Kidney capillary endothelial cell (primary cell): ENCODE results near the gene MORC4.

Source experiments
- DNase-seq: peaks from one replicate; pipeline ENCODE4 v3.0.0-alpha.2; 2018; ENCODE audit warnings: low spot score

The MORC4 gene

DNA sequence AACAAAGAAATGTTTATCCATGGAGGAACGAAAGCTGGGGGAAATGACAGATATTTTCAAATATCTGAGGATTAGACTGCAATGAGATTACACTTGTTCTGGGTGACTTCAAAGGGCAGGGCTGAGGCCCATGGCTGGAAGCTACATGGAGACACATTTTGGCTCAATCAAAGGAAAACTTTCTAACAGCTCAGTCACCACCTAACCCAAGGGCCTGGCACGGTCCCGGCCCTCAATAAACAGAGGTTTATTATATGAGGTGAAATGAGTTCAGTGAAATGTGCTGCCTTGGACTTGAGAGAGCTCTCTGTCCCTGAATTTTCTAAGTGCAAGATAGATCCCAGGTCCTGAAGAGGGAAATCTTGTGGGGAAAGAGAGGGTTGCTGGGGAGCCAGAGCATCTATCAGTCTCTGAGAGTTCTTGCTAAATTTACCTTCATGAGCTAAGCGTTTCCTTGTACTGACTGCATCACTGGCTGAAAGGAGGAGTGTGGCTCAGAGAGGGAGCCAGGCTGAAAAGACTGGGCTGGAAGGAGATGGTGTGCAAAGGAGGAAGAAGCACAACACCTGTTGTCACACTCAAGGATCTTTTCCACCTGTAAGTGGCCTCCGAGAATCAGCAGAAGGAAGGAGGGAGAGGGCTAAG, 94.8 kb downstream of the MORC4 start:
- no peak for DNase-seq

GRCh38 chrX:106903856-106904528, 96.0 kb downstream of the MORC4 start:
- no peak for DNase-seq

DNA sequence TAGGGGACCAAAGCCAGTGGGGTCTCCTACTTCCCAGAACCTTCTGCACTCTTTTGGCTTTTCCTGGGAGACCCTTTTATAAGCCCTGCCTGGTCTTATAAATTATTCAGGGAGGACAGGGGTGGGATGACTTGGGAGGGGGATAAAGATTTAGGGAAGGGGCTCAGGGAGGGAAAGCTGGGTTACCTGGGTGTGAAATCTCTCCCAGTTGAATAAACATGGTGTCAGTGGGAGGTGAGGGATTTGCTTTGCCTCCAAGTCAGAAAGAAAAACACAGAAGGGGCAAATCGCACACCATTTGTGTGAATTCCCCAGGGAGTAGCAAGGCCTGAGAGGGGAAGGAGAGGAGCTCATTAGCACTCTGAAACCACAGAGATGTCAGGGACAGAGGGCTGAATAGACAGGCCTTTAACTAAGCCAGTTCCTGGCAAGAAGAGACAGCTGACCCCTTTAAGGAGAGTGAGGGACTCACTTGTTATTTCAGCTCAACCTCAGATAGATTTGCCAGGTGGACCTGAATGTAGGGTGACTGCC, 96.7 kb downstream of the MORC4 start, which contains the start of gene RIPPLY1:
RIPPLY1 (minus strand) TSS at position 51 of the 534 bp plus-strand sequence. CDS start 54 bp downstream, outside the sequence.
- no peak for DNase-seq

- DNase-seq = no peak
Measured at GRCh38 chrX:106902684-106903083, 97.3 kb downstream of the MORC4 start.

DNA sequence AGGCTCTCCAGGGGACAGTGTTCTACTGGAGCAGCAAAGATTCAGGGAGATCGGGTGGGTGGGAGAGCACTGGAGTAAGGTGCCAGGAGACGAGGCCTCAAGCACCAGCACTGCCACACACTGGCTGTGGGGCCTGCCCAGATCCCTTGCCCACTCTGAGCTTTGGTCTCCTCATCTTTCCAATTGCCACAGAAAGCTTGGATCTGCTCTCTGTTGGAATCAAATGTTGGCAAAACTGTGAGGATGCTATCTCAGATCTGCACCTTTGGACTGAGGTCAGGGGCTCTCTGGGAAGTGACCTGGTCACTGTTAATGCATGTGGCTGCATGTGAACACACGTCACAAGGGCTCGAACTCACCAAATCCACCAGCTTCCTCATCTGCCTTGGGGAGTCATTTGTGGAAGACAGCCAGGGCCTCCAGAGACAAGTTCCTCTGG, 98.2 kb downstream of the MORC4 start:
- DNase-seq = no peak

DNA sequence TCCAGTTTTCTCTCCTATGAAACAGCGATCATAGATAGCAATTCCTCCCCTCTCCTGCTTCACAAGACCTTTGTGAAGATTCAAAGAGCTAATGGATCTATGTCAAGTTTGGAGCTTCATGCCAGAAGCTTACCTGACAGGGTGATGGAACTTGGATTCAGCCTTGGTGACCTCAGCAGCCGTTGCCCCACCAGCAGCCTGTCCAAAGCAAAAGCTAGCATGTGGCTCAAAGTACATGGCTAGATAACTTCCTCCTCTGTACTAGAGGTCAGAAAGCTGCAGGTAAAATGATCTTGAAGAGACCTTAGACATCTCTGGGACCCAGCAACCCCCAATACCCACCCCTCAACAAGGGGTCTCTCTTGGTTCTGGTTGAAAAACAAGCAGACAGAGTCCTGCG, 98.7 kb downstream of the MORC4 start:
- DNase-seq = no peak

DNA sequence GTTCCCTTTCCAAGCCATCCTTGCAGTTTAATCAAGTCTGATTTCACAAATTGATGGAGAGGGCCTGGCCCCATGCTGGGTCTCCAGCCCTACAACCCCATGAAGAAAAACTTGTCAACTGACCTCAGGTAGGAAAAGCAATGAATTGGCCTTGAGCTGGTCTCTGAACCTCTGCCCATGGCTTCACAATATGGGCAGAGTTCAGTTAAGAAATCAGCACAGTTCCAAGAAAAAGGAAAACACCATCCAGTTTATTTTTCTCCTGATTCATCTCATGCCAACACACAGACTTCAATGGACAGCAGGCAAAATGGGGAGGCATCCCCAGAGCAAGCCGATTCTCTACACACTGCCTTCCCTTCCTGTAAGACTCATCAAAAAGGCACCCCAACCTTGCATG, 100.2 kb downstream of the MORC4 start:
- DNase-seq = no peak

DNA sequence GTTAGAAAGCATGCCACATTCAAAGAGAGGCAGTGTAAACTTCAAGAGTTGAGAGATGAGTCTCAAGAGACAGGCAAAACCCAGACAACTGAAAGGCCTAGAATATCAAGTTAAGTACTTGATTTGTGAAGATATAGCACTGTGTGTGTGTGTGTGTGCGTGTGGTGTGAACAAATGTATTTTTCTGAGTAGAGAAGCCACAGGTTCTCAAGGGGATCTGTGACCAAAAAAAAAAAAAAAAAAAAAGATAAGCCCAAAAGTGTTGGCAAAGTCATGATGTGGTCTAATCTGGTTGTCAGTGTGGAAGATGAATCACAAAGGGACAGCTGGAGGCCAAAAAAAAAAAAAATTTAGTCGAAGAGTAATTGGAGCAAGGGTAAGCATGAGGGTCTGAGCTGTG, 100.7 kb downstream of the MORC4 start:
- no peak for DNase-seq

DNA sequence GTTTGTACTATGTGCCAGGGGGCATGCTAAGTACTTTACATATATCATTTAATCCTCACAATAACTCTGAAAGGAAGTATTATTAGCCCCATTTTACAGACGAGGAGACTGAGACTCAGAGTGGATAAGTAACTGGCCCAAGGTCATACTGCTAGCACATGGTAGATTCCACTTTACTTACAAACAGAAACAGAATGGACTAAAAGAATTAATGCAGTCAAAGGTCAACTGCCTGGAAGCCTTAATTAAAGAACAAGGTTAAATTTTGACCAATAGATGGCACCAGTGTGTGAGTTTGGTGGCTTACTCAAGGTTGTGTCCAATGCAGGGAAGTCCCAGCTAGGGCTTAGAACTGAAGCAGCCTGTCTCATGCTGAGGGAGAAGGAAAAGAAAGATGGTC, 101.5 kb downstream of the MORC4 start:
- peak; percentile 46 for DNase-seq

DNA sequence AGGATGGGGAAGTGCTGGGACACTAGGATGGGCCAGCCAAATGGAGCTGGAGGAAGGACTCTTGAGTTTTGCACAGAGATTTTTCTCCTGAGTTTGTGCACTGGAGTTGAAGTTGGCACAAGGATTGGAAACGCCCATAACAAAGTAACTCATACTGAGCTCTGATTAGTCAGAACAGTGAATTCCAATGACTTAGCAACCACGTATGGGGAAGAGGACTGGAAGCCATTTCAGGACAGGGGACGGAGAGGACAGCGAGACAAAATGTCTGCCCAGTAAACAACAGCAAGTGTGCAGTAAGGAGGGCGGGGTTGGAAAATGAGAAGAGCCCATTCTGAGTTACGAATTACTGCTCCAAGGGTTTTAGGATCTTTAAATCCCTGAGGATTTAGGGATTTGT, 102.8 kb downstream of the MORC4 start:
- no peak for DNase-seq

GRCh38 chrX:106894978-106895452, 105.0 kb downstream of the MORC4 start:
- peak; percentile 51 for DNase-seq

DNA sequence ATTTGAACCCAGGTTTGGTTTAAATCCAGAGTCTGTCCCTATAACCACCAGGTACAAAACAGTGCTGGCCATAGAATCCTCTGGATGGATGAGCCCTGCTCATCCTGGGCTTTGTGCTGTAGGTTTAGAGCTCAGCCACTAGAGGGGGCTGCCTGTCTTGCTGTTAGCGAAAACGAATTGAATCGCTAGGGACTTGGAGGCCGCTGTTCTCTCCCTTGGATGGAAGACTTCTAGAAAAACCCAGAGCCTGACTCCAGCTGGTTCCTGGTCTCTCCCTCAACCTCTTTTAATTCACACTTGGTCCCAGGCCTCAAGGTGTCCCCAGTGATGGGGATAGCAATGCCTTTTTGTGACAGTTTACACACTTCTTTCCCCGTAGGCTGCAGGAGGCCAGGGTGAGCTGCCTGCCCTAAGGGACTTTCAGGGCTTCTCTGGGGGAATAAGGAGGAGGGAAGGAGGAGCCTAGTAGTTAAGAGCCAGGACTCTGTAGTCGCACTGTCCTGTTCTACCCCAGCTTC, 105.6 kb downstream of the MORC4 start:
- DNase-seq = peak; percentile 60

- no peak for DNase-seq
Measured at GRCh38 chrX:106891762-106892460, 108.1 kb downstream of the MORC4 start.
